Fibroblast of upper back skin (primary cell): ENCODE results near the gene FAM186B.

Experiments
- DNase-seq: peaks from one replicate; pipeline ENCODE4 v3.0.0-alpha.2; 2013

FAM186B gene

DNA sequence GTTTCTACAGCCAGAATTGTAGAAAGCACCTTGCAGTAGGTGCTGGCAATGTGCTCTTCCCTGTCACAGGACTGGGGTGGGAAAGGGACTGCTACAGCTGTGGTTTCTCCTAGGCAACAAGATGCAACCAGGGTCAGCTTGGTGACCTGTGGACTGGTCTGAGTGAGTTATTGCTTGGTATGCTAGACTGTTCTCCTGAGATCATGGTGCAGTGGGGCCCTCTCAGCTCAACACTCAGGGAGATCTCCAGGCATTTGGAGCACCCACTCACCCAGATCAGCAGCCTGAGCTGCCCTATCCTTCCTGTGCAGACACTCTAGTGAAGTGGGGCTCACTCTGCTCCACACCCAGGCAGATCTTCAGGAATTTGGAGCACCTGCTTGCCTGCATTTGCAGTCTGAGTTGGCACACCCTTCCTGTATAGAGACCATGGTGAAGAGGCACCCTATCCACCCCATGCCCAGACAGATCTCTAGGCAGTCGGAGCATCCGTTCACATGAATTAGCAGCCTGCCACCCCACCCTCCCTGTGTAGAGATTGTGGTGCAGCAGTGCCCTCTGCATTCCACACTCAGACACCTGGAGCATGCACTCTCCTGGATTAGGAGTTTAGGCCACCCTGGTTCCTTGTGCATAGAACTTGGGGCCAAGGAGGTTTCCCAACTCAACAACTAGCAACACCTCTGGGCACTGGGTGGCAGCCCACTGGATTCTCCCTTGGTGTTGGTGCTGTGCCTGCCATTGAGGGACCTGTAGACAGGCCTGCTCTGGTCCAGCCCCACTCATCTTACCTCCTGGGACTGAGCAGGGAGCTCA is 3.8 kb upstream of the FAM186B start:
- no peak for DNase-seq

DNA sequence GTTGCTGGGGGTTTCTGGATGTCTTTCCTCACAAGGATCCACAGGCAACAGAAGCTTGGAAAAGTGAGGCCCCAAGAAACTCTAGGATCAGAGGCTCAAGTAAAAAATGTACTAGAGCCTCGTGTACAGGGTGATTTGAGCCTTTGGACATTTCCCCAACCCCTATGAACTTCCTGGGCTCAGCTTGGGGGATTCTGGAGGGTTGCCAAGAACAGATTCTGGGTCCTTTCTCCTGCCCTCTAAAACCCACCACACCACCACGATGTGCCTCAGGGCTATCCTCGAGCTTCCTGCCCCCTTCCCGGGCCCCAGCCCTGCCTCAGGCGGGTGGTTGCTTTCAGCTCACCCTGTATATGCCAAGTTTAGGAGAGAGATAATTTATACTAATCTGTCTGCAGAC is 583 bp downstream of the FAM186B start:
- DNase-seq, result no peak

DNA sequence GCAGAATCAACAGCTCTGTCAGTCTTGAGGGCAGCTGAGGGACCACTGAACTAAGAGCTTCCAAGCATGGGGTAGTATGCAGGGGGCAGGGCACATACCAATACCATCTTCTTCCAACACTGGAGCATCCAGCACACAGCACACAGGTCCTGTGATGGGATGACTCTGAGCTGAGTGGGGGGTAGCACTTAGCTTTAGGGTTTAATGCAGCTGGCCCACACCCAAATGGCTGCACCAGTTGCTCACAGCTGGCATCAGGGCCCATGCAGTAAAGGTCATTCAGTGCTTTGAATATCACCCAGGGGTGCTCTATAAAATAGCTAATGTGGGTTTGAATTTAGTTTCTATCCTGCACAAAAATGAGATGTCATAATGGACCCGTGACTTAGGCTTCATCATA is 1.7 kb downstream of the FAM186B start:
- no peak for DNase-seq

DNA sequence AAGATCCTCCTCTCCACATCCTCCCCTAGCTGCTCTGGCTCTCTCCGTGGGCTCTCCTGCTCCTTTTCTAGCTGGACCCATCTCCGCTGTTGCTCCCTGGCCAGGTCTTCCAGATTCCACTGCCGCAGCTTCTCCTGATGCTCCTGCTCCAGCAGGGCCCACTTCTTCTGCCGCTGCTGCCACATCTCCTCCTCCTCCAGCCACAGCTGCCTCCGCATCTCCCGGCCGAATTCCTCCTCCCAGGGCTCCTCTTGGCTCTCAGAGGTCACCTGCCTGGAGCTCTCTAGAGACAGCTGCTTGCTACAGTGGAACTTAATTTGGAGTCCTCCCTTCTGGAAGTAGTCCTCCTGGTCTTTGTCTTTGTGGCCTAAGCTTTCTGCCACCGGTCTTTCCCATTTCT is 5.5 kb downstream of the FAM186B start:
- no peak for DNase-seq

DNA sequence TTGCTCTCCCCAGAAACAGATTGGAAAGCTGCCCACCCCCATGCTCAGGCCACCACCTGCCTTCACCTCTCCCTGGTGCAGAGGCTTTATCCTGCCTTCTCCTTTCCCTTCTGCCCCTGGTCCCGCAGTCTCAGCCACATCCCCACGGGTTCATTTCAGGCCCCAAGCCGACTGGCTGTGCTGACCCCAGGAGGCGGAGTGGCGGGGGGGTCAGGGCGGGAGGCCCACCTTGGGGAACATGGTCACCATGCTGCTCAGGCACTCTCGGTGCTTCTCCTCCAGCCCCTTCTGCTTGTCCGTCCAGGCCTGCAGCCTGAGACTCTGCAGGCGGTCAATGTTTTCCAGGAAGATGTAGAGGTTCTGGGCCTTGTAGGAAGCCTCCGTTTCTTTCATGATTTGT is 6.9 kb downstream of the FAM186B start:
- no peak for DNase-seq

DNA sequence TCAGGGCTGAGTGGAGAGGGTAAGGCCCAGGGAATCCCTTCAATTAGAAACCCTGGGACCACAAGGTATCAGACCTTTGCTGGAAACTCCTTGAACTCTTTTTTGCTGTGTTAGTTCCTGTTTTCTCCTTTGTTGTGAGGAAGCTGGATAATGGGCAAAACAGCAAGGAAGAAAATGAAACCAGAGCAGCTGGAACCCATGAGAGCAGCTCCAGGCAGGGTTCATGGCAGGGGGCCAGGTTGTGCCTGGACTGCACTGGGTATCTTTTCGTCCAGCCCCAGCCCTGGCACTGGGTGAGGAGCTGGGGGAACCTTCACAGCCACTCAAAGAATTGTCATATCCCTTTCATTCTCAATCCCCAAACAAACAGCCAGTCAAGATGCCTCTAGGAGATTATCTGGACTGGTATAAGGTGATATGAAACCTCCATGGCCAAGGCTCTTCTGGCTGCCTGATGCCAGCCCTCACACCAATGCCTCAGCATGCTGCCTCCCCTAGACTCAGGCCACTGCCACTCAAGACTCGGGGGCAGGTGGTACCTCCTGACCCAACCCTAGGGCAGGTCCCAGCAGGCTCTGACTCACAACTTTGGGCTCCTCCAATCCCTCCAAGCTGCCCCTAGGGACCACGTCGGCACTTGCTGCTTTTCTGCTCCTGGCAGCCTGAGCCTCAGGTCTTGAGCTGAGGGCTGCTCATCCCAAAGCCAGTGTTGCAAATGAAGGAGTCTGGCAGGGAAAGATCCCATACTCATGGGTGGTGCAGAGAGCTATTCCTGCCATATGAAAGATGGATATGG is 16.5 kb downstream of the FAM186B start:
- DNase-seq, result no peak

DNA sequence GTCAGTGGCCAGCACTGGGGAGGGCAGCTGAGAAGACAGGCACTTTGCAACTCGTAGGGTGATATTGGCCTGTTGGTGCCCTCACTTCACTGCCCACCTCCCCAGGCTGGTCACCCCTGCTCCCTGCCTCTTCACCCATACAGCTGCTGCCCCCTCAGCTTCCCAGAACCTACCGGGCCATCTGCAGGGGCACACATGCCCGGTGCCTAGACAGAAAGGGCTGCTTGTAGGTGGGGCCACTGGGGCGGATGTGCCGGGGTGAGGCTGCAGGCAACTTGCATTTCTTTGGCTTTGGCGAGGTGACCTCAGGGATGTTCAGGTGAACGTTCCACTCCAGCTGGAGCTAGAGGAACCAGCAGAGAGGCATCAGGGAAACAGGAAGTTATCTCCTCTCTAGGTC is 17.2 kb downstream of the FAM186B start:
- DNase-seq, result no peak

DNA sequence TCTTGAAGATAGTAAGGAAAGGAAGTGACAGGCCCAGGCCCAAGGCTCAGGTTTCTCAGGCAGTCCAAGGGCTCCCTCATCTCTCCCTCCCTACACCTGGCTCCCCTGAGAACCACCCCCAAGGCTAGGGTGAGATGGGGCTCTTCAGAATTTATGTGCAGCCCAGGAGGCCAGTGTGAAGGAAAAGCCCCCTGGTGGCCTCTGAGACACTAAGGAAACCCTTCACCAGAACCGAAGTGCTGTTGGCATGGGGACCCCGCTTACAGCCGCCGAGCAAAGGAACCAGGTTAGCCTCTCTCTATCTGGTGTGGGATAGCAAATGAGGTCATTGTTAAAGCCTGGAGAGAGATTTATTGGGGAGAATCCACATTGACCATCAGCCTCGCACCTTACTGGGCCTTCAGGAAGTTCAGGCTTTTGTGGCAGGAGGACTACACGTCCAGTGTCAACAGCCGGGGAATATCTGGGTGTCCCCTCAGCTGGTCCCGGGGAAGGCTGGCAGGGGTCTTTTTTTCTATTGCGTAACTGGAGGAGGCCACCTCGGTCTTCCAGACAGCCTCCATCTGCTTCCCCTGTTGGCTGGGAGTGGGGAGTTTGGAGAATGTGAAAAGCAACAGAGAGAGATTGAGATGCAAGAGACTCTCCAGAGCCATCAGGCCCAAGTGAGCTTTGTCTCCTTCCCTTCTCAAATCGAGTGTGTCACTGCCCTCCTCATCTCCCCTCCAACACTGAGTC is 18.1 kb downstream of the FAM186B start:
- no peak for DNase-seq

DNA sequence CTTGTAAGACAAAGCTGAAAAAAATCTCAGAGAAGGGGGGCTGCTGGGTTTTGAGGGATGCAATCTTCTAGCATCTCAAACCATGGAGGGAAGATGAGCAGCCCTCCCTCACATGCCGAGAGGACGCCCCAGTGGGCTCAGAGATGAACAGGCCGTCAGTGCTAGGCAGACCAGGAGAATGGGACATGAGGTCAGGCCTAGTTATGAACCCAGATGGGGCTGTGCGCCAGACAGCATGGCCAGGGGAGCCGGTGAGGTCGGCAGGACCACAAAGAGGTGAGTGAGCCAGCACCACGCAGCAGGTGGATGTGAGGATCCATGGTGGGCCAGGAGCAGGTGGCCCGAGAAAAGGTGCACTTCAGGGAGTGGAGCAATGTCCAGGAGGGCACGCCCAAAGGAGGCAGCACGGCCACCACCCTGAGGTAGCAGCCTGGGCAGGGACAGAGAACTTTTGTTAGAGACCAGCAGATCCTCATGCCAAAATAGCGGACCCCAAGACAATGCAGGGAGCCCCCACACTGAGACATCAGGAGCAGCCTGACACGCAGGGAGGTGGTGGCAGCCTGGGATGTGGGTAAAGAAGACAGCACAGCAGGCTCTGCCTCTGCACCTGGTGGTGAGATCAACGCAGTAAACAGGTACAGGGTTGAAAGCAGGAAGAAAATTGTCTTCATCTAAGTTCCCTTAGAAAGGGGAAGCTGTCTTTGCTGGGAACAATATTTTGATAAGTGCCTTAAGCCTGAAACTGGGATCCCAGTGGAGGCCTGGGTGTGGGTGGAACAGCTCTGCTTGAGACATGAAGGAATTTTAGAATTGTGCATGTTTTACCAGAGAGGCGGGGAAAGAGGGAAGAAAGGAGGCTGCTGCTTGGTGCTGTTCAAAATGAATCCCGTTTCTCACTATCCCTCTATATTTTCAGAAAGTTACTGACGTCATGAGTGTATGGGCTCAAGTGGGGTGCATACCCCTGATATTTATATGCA is 19.7 kb downstream of the FAM186B start:
- no peak for DNase-seq

DNA sequence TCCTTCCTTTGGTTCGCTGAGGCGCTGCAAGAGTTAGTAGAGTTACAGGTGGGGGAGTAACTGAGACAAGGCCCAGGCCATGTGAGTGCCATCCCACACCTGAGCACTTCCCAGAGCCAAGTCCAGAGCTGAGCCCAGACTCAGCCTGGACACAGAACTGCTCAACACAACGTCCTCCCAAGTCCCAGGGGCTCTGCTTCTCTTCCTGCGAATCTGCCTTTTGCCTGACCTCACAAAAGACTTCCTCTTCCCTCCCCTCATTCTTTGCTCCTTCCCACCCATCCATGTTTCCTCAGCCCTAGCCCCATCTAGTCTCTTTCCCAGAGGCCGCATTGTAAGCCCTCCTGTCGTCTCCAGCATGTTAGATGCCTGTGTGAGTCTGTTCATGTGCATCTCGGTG is 20.8 kb downstream of the FAM186B start:
- no peak for DNase-seq

DNA sequence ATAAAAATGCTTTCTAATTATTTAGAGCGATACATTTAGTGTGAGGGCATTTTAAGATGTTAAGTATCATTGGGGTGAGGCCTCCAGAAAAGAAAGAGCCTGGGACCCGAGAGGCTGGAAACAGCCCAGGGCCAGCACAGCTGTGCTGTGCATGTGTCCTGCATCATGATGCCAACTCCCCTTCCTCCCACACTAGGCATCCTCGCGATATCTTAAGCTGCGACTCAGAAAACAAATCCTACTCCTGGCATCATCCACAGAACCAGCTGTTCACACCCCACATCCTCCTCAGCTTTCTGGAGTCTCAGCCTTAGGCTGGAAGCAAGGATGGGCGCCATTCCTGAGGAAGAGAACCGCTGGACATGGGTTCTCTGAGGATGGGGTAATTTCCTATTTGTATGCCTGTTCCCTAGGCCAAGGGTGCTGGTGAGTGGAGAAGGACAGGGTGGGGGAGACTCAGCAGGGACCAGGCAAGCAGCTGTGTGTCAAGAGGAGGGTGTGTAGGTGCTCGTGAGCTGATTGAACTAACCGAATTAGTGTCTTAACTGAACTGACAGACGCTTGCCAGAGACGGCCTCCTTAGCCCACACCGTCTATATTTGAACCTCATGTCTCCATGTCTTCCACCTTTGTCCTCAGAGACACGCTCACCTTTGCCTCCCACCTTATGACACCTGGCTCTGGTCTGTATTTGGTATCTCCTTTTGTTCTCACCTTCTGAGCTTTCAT is 21.9 kb downstream of the FAM186B start:
- peak; percentile 13 for DNase-seq

DNA sequence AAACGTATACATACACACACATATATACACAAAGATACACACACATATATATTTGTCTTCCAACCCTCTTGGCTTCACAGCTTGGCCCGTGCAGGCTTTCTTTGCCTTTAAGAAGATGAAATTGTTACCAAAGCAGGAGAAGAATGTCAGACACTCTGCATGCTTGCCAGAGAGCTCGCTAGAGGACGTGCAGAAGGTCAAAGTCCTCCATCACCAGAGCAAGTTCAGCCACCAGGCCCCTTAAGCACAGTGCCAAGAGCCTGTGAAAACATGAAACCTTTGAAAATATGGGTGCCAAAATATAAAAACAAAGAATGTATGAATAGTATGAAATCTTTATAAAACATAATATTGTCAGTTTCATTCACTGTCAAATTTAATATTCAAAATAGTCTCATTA is 22.6 kb downstream of the FAM186B start:
- no peak for DNase-seq

DNA sequence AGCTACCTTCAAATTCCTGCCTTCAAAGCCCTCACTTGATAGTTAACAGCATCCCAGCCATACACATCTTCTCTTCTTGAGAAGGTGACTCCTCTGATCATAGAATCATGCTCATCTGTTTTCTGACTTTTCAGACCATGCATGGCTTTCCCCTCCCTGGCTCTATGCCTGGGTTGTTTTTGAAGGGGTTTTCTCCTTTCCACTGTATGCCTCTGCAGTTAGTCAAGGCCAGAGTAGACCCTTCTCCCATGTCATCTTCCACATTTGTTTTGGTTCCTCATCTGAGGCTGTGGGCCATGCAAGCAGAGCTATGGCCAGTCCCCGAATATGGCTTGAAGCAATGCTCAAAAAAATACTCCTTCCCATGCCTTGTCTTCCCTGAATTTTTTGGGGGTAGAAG is 23.2 kb downstream of the FAM186B start:
- DNase-seq, result no peak

DNA sequence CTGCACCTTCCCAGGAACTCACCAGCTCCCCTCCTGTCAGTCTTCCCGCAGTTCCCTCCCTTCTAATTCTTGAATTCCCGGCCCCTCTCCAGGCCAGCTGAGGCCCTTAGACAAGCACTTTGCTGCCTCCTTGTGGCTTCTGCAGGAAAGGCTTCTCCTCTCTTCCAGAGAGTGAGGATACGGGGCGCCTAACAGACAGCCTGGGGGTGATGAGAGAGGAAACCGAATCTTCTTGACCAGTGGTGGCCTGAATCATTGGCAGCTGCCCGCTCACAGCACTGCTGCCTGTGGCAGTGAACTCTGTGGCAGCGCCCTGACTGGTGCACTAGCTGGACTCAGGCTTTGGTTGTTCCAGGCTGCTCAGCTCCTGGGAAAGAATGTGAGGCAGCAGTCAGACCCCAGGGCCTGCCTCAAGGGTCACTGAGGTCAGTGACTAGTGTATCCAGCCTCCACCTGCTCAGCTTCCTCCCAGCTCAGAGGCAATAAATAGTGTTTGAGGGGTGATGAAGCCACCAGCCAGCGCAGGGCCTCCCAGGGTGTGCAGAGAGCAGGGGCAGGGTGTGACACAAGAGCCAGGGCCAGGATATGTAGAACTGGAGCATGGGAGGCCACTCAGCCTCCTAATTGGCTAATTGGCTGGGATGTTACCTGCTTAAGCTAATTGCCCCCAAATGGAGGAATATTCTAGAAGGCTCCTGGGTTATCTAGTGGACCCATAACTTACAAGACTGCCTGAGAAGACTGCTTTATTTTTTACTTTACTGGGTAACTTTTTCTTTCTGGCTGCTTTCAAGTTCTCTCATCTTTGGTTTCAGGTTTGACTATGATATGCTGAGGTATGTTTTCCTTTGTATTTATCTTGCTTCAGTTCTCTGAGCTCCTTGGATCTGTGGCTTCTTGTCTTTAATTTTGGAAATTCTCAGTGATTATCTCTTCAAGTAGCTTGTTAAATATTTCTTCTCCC is 24.6 kb downstream of the FAM186B start:
- DNase-seq, result peak; percentile 75

DNA sequence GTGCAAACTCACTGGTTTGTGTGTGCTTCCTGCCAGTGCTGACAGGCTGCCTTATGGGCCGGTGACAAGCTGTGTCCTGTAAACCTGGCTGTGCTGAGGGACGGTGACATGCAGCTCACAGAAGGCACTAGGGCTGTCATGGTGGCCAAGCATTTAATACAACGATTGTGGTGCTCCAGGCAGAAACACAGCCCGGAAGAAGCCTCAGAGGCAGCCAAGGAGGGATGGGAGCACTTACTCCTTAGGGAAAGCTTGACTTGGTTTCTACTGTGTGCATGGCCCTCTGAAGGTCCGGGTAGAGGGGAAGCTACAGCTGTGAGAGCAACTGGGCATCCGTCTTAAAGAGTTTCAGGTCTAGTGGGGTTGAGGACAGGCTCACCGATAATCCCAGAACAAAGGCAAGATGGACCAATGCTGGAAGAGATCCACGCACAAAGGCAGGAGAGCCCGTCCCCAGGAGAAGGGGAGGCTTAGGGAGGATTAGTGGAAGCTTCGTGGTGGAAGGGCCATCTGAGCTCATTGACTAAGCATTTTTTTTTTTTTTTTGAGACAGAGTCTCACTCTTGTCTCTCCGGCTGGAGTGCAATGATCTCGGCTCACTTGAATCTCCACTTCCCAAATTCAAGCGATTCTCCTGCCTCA is 26.8 kb downstream of the FAM186B start:
- no peak for DNase-seq

DNA sequence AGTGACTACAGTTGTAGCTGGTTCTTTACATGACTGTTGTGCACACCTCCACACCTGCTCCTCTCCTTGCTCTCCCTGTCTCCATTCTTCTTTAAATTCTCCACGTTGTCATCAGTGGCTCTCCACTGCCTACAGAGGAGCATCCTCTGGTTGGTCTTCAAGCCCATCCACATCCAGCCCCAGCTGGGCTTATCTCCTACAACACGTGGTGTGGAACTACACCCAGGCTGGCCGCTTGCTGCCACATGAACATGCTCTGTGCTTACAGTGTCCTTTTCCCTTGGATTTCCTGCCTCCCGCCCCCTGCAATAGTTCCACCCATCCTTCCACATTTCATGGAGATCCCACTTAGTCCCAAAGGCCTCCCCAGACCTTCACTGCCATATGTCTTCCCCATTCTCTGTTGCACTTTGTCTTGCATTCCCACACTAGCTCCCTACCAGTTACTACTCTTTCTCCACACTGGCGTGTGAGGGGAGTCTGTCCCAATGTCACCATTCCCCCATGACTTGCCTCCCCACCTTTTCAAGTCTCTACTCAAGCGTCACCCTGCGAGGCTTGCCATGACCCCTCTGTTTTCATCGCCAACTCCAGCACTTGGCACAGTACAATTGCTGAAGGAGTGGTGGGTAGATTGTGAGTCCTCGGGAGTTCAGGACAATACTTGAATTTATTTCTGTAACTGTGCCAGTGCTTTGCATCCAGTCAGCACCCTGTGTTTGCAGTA is 27.7 kb downstream of the FAM186B start:
- no peak for DNase-seq

DNA sequence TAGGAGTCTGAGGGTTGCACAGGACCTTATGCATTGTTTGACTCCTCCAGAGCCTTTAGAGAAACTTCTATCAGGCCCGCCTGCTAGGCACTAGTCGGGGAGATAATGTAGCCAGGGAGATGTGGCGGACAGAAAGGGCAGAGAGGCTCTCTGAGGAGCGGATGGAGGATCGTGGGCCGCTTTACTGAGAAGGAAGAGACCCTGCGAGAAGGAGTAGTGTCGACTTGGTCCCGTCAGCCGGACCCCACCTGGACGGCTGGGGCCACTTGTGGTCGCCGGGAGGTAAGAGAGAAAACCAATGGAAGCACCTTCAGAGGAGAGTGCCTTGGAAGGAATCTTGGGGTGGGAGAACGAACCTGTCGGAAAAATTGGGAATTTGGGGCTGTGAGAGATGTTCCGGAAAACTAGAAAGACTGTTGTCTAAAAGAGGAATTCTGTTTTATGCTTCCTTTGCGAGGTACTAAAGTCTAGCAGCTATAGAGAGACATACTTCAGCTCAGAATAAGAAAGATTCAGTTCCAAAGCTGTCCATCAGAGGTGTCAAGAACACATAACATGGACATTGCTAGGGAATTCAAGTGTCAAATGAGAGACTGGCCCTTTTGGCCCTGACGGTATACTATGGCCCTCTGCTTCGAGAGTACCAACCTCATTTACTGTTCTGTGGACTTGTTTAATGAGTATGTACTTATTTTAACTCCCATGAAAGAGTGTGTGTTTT is 36.8 kb downstream of the FAM186B start:
- no peak for DNase-seq

DNA sequence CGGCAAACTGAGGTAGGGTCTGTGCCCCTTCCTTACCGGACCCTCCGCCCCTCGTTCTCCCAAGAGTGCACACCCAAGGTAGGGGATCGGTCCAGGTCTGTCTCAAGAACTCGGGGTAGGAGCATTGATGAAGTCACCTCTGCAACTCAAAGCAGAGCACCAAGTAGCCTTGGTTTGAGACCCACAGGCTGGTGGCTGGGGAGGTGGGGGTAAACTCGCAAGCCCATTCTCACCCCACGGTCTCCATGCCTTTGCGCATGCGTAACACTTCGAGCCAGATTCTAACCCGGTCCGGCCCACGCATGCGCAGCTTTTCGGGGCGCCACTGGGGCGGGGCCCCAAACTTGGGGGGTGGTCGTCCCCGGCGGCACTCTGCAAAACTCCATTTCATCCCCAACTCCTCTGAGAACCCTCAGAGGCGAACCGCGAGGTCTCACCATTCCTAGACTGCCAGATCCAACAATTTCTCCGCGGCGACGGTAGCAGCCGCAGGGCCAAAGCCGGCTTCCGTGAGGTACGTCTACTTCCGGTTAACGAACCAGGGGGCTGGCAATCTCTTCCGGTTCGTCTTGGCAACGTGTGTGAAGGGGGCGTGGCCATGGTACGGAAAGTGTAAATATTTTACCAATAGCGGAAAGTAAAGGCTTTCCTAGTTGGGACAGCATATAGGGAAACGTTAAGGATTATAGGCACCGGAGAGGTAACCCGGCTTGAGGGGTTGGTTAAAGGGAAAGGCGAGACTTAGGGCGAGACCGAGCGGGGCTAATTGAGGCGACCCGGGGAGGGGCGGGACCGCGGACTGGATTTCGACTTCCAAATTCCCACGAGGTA is 37.6 kb downstream of the FAM186B start, which contains the start of gene MCRS1:
TSS of gene MCRS1 (minus strand) at position 532 of the 831 bp plus-strand sequence. CDS start 1,411 bp downstream, outside the sequence.
- DNase-seq, result peak; percentile 91
